GM21619 (cell line): ENCODE data around the gene NLGN1.

Source experiments
- ATAC-seq: cut with Tn5 transposase; IDR thresholded peaks from one replicate; pipeline ENCODE4 v1.9.1; 2021; ENCODE audit not compliant: unreplicated experiment

The NLGN1 gene

GRCh38 chr3:174318181-174318580 is 920.6 kb downstream of the NLGN1 start:
- no peak for ATAC-seq

GRCh38 chr3:174321548-174321947 is 924.0 kb downstream of the NLGN1 start:
- no peak for ATAC-seq

- no peak for ATAC-seq
Observed at GRCh38 chr3:174322789-174323188, 925.2 kb downstream of the NLGN1 start.

- no peak for ATAC-seq
Observed at GRCh38 chr3:174325171-174325570, 927.6 kb downstream of the NLGN1 start.

- ATAC-seq = no peak
Observed at GRCh38 chr3:174325834-174326700, 928.5 kb downstream of the NLGN1 start.

- no peak for ATAC-seq
Observed at GRCh38 chr3:174329321-174329720, 931.8 kb downstream of the NLGN1 start.

- ATAC-seq = no peak
Observed at GRCh38 chr3:174330303-174330702, 932.8 kb downstream of the NLGN1 start.

GRCh38 chr3:174331095-174331800 is 933.7 kb downstream of the NLGN1 start:
- no peak for ATAC-seq

GRCh38 chr3:174332391-174332790 is 934.8 kb downstream of the NLGN1 start:
- ATAC-seq = no peak

GRCh38 chr3:174333640-174334039 is 936.1 kb downstream of the NLGN1 start:
- no peak for ATAC-seq

GRCh38 chr3:174334111-174334510 is 936.6 kb downstream of the NLGN1 start:
- ATAC-seq = no peak

GRCh38 chr3:174335324-174335723 is 937.8 kb downstream of the NLGN1 start:
- no peak for ATAC-seq

- no peak for ATAC-seq
Observed at GRCh38 chr3:174335910-174336309, 938.4 kb downstream of the NLGN1 start.
